Fibroblast of peridontal ligament (primary cell): ENCODE results near the gene DRC7.
"Not testable (repeated sequence)": the region's sequence is repeated elsewhere in the genome, so short reads cannot be mapped to it uniquely, and the experiment has no call there.

Source experiments
- DNase-seq: peaks from one replicate; pipeline ENCODE4 v3.0.0-alpha.2; 2010; ENCODE audit errors: extremely low read depth

DRC7 gene

GRCh38 chr16:57660715-57661463 lies 33.7 kb upstream of the DRC7 start:
- DNase-seq = no peak

GRCh38 chr16:57661510-57661909 lies 33.1 kb upstream of the DRC7 start:
- no peak for DNase-seq

GRCh38 chr16:57661936-57662906 lies 32.4 kb upstream of the DRC7 start:
- no peak for DNase-seq

GRCh38 chr16:57663436-57663835 lies 31.2 kb upstream of the DRC7 start:
- DNase-seq = no peak

- no peak for DNase-seq
Measured at GRCh38 chr16:57663917-57664661, 30.5 kb upstream of the DRC7 start.

GRCh38 chr16:57664662-57665025 lies 30.0 kb upstream of the DRC7 start:
- no peak for DNase-seq

- DNase-seq = no peak
Measured at GRCh38 chr16:57665541-57665940, 29.1 kb upstream of the DRC7 start.

GRCh38 chr16:57666353-57667047 lies 28.1 kb upstream of the DRC7 start:
- no peak for DNase-seq

- DNase-seq = no peak
Measured at GRCh38 chr16:57667048-57667525, 27.5 kb upstream of the DRC7 start.

- no peak for DNase-seq
Measured at GRCh38 chr16:57667526-57668262, 26.9 kb upstream of the DRC7 start.

GRCh38 chr16:57668263-57668571 lies 26.4 kb upstream of the DRC7 start, which contains the start of gene ADGRG3:
TSS of gene ADGRG3 (plus strand) at chr16:57668306. CDS start at chr16:57668348, 42 bp downstream.
- DNase-seq = no peak

- DNase-seq = no peak
Measured at GRCh38 chr16:57668630-57669475, 25.8 kb upstream of the DRC7 start.

GRCh38 chr16:57669476-57670162 lies 25.0 kb upstream of the DRC7 start:
- DNase-seq = no peak

GRCh38 chr16:57670196-57670595 lies 24.4 kb upstream of the DRC7 start:
- DNase-seq = no peak

GRCh38 chr16:57671451-57671850 lies 23.2 kb upstream of the DRC7 start:
- not testable (repeated sequence) for DNase-seq

GRCh38 chr16:57672416-57672815 lies 22.2 kb upstream of the DRC7 start:
- no peak for DNase-seq

GRCh38 chr16:57672824-57673223 lies 21.8 kb upstream of the DRC7 start:
- no peak for DNase-seq

GRCh38 chr16:57675741-57676551 lies 18.7 kb upstream of the DRC7 start:
- no peak for DNase-seq
